WTC11 (cell line): ENCODE data around the gene ANK2. TPM values are rescaled to one million over a fixed set of nuclear protein-coding genes. Genes with fewer than 3 reads are reported as not detected.

ENCODE experiments used
- ATAC-seq: fragments of 200-7000 bp; cut with Tn5 transposase; 2 replicates; pipeline ENCODE4 v1.10.0; 2021; ENCODE audit warnings: mild to moderate bottlenecking, moderate library complexity
- CTCF ChIA-PET: fragments of 300-600 bp; sonication (Branson Sonifier 250); formaldehyde crosslinking; loops from one replicate; lab custom pipeline; 2021; ENCODE audit warnings: antibody characterized with exemption; lab: Charles Lee
- POLR2A ChIA-PET: fragments of 350-600 bp; sonication (Branson Sonifier 250); formaldehyde crosslinking; loops from one replicate; lab custom pipeline; 2021; ENCODE audit warnings: antibody characterized with exemption; lab: Charles Lee
- DNase-seq: peaks from one replicate; pipeline ENCODE4 v3.0.0; 2021; ENCODE audit warnings: low spot score
- H3K27ac Mint-ChIP-seq: 2 replicates; pipeline ENCODE4 v1.8.0; 2021; ENCODE audit warnings: mixed read lengths
- H3K27me3 Mint-ChIP-seq: 2 replicates; pipeline ENCODE4 v1.8.0; 2021; ENCODE audit warnings: low read depth, mild to moderate bottlenecking, moderate library complexity, mixed read lengths
- H3K36me3 Mint-ChIP-seq: 2 replicates; pipeline ENCODE4 v1.8.0; 2021; ENCODE audit warnings: mixed read lengths
- H3K4me1 Mint-ChIP-seq: 2 replicates; pipeline ENCODE4 v1.8.0; 2022; ENCODE audit warnings: mixed read lengths
- H3K4me3 Mint-ChIP-seq: 2 replicates; pipeline ENCODE4 v1.8.0; 2021; ENCODE audit warnings: mild to moderate bottlenecking, moderate library complexity, mixed read lengths
- H3K9me3 Mint-ChIP-seq: 2 replicates; pipeline ENCODE4 v1.8.0; 2021; ENCODE audit warnings: mixed read lengths
- CDX4 ChIP-seq: fragments of 250-450 bp; sonication (Bioruptor Pico); IDR thresholded peaks from 2 replicates; pipeline ENCODE4 v1.9.0; 2021; ENCODE audit warnings: moderate library complexity, mild to moderate bottlenecking, inconsistent platforms, borderline replicate concordance
- ELF4 ChIP-seq: sonication (generic); formaldehyde crosslinking; IDR thresholded peaks from 2 replicates; pipeline ENCODE4 v1.8.1; 2022; ENCODE audit warnings: low read depth, mild to moderate bottlenecking, moderate library complexity, missing genetic modification reagents
- ERG ChIP-seq: fragments of 250-450 bp; sonication (Bioruptor Pico); IDR thresholded peaks from 2 replicates; pipeline ENCODE4 v1.8.0; 2021; ENCODE audit warnings: mild to moderate bottlenecking
- FOXJ3 ChIP-seq: sonication (generic); formaldehyde crosslinking; IDR thresholded peaks from 2 replicates; pipeline ENCODE4 v1.9.0; 2021; ENCODE audit warnings: missing genetic modification reagents, mild to moderate bottlenecking, borderline replicate concordance
- FOXK1 ChIP-seq: sonication (generic); formaldehyde crosslinking; IDR thresholded peaks from 2 replicates; pipeline ENCODE4 v1.8.0; 2022; ENCODE audit warnings: mild to moderate bottlenecking, moderate library complexity, missing genetic modification reagents
- GABPB1 ChIP-seq: sonication (generic); formaldehyde crosslinking; IDR thresholded peaks from 2 replicates; pipeline ENCODE4 v1.8.1; 2023; ENCODE audit warnings: mild to moderate bottlenecking, missing genetic modification reagents
- JAZF1 ChIP-seq: fragments of 250-450 bp; sonication (Bioruptor Pico); IDR thresholded peaks from 2 replicates; pipeline ENCODE4 v1.9.0; 2021; ENCODE audit warnings: moderate library complexity, mild to moderate bottlenecking, inconsistent platforms
- NFYB ChIP-seq: sonication (generic); formaldehyde crosslinking; conservative IDR thresholded peaks from 2 replicates; pipeline ENCODE4 v1.8.0; 2022; ENCODE audit warnings: low read depth, missing genetic modification reagents
- PRDM15 ChIP-seq: sonication (generic); formaldehyde crosslinking; IDR thresholded peaks from 2 replicates; pipeline ENCODE4 v1.8.0; 2022; ENCODE audit warnings: missing genetic modification reagents
- RELA ChIP-seq: sonication (generic); formaldehyde crosslinking; IDR thresholded peaks from 2 replicates; pipeline ENCODE4 v1.8.1; 2022; ENCODE audit warnings: missing genetic modification reagents, mild to moderate bottlenecking, borderline replicate concordance
- ZNF219 ChIP-seq: sonication (generic); formaldehyde crosslinking; IDR thresholded peaks from 2 replicates; pipeline ENCODE4 v1.8.0; 2023; ENCODE audit warnings: missing genetic modification reagents, mild to moderate bottlenecking, borderline replicate concordance
- ZNF317 ChIP-seq: sonication (generic); formaldehyde crosslinking; IDR thresholded peaks from 2 replicates; pipeline ENCODE4 v1.8.1; 2023; ENCODE audit warnings: low read depth, mild to moderate bottlenecking, moderate library complexity, missing genetic modification reagents, borderline replicate concordance
- ZNF416 ChIP-seq: fragments of 250-450 bp; sonication (Bioruptor Pico); IDR thresholded peaks from 2 replicates; pipeline ENCODE4 v1.9.0; 2021; ENCODE audit warnings: mild to moderate bottlenecking, inconsistent platforms
- total RNA-seq: library from RNA; stranded (reverse); gene quantifications from 3 replicates; pipeline ENCODE4 v1.2.3, GENCODE V29; 2021
- TF ChIP-seq, protein P1 (sequence below): sonication (generic); formaldehyde crosslinking; IDR thresholded peaks from 2 replicates; pipeline ENCODE4 v1.8.0; 2023; ENCODE audit warnings: missing genetic modification reagents, mild to moderate bottlenecking, borderline replicate concordance
- TF ChIP-seq, protein P2 (sequence below): fragments of 250-450 bp; sonication (Bioruptor Pico); IDR thresholded peaks from 2 replicates; pipeline ENCODE4 v1.9.0; 2021; ENCODE audit warnings: mild to moderate bottlenecking
- TF ChIP-seq, protein P3 (sequence below): sonication (generic); formaldehyde crosslinking; conservative IDR thresholded peaks from 2 replicates; pipeline ENCODE4 v1.8.1; 2022; ENCODE audit warnings: mild to moderate bottlenecking, missing genetic modification reagents
- TF ChIP-seq, protein P4 (sequence below): sonication (generic); formaldehyde crosslinking; IDR thresholded peaks from 2 replicates; pipeline ENCODE4 v1.8.1; 2023; ENCODE audit warnings: mild to moderate bottlenecking, missing genetic modification reagents

ANK2 gene
- total RNA-seq, 1 experiment from 2014 or later, result 27.9 TPM

DNA sequence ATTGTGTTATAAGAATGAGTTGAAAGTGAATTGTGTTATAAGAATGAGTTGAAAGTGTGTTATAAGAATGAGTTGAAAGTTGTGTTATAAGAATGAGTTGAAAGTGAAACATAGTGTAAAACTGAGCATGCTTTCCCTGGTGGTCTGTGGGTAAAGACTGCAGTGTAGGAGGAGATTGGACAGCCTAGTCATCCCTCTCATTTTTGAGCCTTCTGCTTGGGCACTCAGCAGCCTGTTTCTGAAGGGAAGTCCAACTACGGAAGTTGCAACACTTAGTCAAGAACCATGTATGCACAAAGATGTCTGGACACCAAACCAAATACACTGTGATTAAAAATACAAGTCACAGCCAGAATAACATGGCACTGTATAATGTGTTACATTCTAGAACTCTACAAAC is 72.6 kb downstream of the ANK2 start (continued):
- TF ChIP-seq, protein P1, sequence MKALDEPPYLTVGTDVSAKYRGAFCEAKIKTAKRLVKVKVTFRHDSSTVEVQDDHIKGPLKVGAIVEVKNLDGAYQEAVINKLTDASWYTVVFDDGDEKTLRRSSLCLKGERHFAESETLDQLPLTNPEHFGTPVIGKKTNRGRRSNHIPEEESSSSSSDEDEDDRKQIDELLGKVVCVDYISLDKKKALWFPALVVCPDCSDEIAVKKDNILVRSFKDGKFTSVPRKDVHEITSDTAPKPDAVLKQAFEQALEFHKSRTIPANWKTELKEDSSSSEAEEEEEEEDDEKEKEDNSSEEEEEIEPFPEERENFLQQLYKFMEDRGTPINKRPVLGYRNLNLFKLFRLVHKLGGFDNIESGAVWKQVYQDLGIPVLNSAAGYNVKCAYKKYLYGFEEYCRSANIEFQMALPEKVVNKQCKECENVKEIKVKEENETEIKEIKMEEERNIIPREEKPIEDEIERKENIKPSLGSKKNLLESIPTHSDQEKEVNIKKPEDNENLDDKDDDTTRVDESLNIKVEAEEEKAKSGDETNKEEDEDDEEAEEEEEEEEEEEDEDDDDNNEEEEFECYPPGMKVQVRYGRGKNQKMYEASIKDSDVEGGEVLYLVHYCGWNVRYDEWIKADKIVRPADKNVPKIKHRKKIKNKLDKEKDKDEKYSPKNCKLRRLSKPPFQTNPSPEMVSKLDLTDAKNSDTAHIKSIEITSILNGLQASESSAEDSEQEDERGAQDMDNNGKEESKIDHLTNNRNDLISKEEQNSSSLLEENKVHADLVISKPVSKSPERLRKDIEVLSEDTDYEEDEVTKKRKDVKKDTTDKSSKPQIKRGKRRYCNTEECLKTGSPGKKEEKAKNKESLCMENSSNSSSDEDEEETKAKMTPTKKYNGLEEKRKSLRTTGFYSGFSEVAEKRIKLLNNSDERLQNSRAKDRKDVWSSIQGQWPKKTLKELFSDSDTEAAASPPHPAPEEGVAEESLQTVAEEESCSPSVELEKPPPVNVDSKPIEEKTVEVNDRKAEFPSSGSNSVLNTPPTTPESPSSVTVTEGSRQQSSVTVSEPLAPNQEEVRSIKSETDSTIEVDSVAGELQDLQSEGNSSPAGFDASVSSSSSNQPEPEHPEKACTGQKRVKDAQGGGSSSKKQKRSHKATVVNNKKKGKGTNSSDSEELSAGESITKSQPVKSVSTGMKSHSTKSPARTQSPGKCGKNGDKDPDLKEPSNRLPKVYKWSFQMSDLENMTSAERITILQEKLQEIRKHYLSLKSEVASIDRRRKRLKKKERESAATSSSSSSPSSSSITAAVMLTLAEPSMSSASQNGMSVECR (CRISPR knock-in tag), result no peak
- no peak for TF ChIP-seq GABPB1 (CRISPR knock-in tag)

GRCh38 chr4:113125418-113125817 is 76.0 kb downstream of the ANK2 start:
- CTCF ChIA-PET, result interaction anchor here (0.6 kb wide), 1 partner anchor 29 kb away, joined by 3 read pairs; no protein-coding TSS in a partner anchor
- DNase-seq, result no peak
- no peak for ATAC-seq
- no peaks in the 10 kb centered on the region for H3K9me3 Mint-ChIP-seq
- no peaks in the 10 kb centered on the region for H3K36me3 Mint-ChIP-seq
- peak overlapping the region; percentile 85; the same call in 1 of the 2 replicates for H3K27ac Mint-ChIP-seq
- H3K4me3 Mint-ChIP-seq, result no peak overlapping the region
- POLR2A ChIA-PET, result no interaction called here
- H3K27me3 Mint-ChIP-seq, result no peaks in the 10 kb centered on the region
- no peaks in the 10 kb centered on the region for H3K4me1 Mint-ChIP-seq
- TF ChIP-seq ZNF219 (CRISPR knock-in tag) (no peak), FOXJ3 (CRISPR knock-in tag) (no peak), FOXK1 (CRISPR knock-in tag) (no peak), ZNF317 (CRISPR knock-in tag) (no peak), RELA (CRISPR knock-in tag) (no peak), NFYB (CRISPR knock-in tag) (no peak), ELF4 (CRISPR knock-in tag) (no peak), JAZF1 (CRISPR knock-in tag) (no peak), CDX4 (CRISPR knock-in tag) (no peak), ERG (CRISPR knock-in tag) (no peak), ZNF416 (CRISPR knock-in tag) (no peak), PRDM15 (CRISPR knock-in tag) (no peak)
- TF ChIP-seq, protein P2, sequence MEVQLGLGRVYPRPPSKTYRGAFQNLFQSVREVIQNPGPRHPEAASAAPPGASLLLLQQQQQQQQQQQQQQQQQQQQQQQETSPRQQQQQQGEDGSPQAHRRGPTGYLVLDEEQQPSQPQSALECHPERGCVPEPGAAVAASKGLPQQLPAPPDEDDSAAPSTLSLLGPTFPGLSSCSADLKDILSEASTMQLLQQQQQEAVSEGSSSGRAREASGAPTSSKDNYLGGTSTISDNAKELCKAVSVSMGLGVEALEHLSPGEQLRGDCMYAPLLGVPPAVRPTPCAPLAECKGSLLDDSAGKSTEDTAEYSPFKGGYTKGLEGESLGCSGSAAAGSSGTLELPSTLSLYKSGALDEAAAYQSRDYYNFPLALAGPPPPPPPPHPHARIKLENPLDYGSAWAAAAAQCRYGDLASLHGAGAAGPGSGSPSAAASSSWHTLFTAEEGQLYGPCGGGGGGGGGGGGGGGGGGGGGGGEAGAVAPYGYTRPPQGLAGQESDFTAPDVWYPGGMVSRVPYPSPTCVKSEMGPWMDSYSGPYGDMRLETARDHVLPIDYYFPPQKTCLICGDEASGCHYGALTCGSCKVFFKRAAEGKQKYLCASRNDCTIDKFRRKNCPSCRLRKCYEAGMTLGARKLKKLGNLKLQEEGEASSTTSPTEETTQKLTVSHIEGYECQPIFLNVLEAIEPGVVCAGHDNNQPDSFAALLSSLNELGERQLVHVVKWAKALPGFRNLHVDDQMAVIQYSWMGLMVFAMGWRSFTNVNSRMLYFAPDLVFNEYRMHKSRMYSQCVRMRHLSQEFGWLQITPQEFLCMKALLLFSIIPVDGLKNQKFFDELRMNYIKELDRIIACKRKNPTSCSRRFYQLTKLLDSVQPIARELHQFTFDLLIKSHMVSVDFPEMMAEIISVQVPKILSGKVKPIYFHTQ (CRISPR knock-in tag), result no peak
- TF ChIP-seq, protein P3, sequence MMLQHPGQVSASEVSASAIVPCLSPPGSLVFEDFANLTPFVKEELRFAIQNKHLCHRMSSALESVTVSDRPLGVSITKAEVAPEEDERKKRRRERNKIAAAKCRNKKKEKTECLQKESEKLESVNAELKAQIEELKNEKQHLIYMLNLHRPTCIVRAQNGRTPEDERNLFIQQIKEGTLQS (CRISPR knock-in tag), result no peak
- TF ChIP-seq, protein P4, sequence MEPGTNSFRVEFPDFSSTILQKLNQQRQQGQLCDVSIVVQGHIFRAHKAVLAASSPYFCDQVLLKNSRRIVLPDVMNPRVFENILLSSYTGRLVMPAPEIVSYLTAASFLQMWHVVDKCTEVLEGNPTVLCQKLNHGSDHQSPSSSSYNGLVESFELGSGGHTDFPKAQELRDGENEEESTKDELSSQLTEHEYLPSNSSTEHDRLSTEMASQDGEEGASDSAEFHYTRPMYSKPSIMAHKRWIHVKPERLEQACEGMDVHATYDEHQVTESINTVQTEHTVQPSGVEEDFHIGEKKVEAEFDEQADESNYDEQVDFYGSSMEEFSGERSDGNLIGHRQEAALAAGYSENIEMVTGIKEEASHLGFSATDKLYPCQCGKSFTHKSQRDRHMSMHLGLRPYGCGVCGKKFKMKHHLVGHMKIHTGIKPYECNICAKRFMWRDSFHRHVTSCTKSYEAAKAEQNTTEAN (CRISPR knock-in tag), result no peak
